Suppressor macrophage treated with lipopolysaccharide for 1 hour (primary cell): ENCODE data around the gene FLRT1.

Source experiments
- DNase-seq, 3 donors: peaks; one replicate each; pipeline ENCODE4 v3.0.0-alpha.2; 2020 to 2022

Gene FLRT1

GRCh38 chr11:64068705-64069400 lies 33.1 kb downstream of the FLRT1 start:
- DNase-seq, result no peak

- DNase-seq, result no peak
These were observed 33.9 kb downstream of the FLRT1 start for GRCh38 chr11:64069401-64070313.

- DNase-seq, result no peak
These were observed 34.6 kb downstream of the FLRT1 start for GRCh38 chr11:64070314-64070681.

GRCh38 chr11:64071849-64072248 lies 36.1 kb downstream of the FLRT1 start:
- no peak for DNase-seq

GRCh38 chr11:64072403-64072802 lies 36.7 kb downstream of the FLRT1 start:
- no peak for DNase-seq

GRCh38 chr11:64072871-64073270 lies 37.1 kb downstream of the FLRT1 start:
- DNase-seq, result no peak

- no peak for DNase-seq
These were observed 37.8 kb downstream of the FLRT1 start for GRCh38 chr11:64073542-64073941.

- peak; percentile 69 to 76 (median 72) for DNase-seq
These were observed 38.5 kb downstream of the FLRT1 start for GRCh38 chr11:64074239-64074638.

DNA sequence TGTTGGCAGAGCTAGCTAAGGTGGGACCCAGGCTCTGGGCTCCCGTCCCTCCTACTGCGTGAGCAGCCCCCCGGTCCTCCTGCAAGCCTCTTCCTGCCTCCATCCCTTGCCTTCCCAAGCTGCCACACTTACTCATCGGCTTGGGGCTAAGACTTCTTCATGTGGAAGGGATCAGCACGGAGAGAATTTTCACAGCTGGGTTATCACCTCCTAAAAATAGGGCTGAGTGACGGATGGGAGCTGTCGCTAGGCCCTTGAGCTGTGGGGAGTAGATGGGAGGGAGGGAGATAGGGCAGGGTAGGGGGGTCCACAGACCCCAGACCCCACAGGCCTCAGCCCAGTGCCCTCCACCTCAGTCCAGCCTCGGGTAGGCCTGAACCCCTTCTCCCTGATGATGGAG lies 41.0 kb downstream of the FLRT1 start:
- no peak for DNase-seq

DNA sequence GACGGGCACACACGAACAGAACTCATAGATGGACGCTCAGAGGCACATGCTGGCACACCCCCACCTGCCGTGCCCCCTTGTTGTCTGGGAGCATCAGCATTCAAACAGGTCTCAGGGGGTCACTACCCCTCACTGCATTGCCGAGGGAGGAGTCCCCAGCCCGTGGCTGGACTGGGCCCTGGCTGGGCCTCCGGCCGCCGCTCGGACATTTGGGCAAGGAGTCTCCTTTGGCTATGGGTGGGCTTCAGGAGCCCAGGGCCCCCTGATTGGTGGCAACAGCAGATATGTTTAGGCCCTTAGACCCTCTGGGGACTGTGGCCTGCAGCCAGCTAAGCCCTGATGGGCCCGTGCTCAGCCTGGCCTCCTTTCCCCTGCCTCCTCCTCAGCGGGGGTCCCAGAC lies 41.9 kb downstream of the FLRT1 start:
- DNase-seq, result no peak

DNA sequence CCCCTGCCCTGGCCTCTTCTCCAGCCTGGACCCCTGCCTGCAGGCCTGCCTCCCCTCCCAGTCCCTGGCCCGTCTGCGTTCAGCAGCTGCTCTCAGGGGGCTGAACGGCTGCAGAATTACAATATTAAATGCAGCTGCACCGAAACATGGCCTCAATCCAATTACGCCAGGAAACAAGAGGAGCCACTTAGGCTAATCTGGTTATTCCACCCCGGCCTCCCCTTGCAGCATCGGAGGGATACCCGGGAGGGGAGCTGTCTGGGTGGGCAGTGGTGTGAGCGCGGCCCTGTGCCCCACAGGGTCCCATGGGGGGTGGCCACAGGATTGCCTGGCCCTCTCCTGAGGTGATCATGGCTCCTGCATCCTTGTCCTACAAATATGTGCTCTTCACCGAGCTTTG lies 42.6 kb downstream of the FLRT1 start:
- no peak for DNase-seq

GRCh38 chr11:64078905-64079304 lies 43.2 kb downstream of the FLRT1 start:
- no peak for DNase-seq

DNA sequence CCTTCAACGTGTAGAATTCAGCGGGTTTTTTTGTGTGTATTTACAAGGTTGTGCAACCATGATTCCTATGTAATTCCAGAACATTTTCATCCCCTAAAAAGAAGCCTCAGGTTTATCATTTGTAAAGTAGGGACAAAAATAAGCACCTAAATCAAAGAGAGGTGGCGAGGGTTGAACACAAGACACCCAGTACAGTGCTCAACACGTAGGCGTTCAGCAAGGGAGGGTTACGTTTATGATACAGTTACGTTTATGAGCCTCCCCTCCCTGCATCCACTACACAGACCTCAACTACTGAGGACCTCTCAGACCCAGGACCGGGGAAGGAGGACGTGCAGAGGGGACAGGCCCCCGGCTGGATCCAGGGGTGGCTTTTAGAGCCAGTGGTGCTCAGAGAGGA lies 44.7 kb downstream of the FLRT1 start:
- no peak for DNase-seq

DNA sequence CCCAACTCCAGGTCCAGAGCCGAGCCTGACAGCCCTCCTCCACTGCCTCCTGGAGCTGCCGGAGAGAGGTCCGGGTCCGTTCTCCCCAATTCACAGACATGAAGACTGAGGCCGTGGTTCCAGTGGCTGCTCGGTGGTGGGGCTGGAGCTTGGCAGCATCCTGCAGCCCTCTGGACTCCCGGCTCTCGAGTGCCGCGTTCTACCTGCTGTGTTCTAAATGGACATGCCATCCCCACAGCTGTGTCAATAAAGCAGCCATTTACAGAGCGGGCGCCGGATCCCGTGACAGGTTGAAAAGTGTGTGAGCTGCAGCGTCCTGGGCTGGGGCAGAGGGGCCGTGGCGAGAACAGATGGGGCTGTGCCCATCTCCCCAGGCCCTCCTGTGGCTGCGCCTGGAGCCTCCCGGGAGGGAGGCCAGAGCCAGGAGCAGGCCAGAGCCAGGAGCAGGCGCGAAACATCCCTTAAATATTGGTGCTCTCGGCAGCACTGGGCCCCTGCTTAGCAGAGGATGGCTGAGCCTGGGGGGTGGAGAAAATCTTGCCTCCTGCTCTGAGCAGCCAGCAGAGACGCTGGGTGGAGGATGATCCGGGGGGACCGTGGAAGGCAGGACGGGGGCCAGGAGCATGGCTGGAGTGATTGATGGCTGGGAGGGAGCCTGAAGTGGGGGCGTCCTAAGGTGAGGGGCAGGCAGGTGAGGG lies 46.2 kb downstream of the FLRT1 start:
- no peak for DNase-seq

GRCh38 chr11:64083398-64084080 lies 47.8 kb downstream of the FLRT1 start:
- no peak for DNase-seq

GRCh38 chr11:64084146-64084950 lies 48.6 kb downstream of the FLRT1 start:
- no peak for DNase-seq

GRCh38 chr11:64084951-64085710 lies 49.4 kb downstream of the FLRT1 start:
- DNase-seq, result no peak
